ENCODE measurements around the gene RAPGEF4.

Gene RAPGEF4

DNA sequence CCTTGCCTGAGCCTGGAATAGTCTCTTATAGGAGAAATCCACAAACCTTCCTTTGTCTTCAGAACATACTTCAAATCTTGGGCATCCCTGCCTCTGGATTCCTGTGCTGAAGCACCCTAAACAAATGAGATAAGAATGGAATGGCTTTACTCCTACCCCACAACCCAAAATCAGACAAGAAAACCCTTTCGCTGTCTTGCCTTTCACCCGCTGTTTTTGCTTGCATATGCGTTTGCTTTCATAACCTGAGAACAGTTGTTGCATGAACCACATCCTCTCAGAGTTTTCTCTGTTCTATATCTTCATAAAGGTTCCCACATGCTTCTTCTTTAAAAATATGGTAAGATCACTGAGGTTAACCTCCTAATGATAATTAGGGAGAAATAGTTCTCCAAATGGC lies 207.9 kb downstream of the RAPGEF4 start:
- no peak for DNase-seq (ENCODE audit: low spot score)

DNA sequence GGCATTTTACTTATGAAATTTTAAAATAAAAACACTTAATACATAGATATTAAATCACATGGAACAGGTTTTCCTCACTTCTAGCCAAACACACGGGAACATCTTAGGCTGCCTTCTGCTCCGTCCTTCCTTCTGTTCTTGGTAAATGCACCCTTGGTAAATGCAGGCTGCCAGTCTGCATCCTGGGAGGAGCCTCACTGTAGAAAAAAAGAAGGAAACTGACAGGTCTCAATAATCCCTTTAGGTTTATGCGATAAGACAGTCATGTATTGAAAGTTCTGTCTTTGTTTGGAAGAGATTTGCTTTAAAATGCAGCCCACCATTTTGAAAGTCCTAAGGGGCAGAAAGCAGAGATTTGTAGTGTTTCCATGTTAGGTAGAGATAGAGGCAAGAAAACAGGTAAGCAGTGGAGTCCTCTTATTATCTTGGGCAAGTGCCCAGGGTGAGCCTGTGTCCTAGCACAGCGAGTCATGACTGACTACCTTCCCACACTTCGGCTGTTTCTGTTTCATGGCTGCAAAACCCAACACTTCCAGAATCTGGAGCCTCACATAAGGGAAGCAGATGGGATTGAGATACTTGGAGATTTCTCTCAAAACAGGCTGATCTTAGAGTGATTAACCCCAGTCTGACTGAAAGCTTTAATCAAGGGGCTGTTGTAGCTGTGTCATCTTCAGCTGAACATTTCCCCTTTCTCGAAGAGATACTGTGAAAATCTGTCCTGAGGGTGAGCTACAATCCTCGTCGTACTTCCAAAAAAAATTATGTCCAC lies 208.6 kb downstream of the RAPGEF4 start:
- no peak for DNase-seq (ENCODE audit: low spot score)

DNA sequence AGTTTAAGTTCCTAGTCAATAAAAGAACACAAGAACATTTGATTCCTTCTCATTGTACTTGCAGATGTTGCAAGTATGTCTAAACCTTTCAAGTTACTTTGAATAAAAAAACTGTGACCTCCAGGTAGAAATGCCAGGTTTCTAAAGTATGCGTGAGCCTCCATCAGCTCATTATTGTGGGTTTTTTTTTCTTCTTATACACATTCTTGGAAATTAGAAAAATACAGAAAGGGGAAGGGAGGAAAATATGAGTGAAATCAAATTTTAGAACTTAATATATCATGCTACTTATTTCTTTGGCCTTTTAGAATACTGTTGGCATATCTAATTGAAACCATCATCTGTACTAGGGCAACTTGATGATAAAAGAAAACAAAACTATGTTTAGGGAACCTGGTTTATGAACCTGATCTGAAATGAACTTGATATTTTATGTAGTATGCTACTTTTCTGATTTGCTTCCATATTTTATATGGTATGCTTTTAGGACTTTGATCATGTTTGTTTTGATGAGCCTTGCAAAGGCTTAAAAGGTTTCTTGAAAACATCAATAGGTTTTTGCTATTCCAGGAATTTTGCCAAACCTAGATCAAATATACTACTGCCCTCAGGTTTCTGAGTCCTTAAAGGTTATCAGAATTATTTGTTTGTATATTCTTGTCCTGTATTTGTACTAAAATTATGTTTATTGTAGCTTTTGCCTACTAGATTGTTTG lies 209.3 kb downstream of the RAPGEF4 start:
- DNase-seq (ENCODE audit: low spot score), result no peak

DNA sequence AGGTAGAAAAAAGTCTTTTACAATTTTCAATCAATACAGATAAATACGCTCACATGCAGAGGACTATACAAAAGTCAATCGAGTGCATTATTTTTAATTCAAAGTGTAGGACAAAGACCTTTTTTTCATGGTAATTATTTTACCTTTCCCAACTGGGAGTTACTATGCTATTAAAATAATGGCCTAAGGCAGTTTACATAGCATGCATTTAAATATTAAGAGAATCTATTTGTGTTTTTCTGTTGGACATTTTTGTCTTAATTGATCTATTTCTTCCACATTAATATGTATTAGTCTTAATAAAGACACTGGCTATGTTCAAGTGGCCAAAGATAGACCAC lies 209.8 kb downstream of the RAPGEF4 start:
- no peak for DNase-seq (ENCODE audit: low spot score)

DNA sequence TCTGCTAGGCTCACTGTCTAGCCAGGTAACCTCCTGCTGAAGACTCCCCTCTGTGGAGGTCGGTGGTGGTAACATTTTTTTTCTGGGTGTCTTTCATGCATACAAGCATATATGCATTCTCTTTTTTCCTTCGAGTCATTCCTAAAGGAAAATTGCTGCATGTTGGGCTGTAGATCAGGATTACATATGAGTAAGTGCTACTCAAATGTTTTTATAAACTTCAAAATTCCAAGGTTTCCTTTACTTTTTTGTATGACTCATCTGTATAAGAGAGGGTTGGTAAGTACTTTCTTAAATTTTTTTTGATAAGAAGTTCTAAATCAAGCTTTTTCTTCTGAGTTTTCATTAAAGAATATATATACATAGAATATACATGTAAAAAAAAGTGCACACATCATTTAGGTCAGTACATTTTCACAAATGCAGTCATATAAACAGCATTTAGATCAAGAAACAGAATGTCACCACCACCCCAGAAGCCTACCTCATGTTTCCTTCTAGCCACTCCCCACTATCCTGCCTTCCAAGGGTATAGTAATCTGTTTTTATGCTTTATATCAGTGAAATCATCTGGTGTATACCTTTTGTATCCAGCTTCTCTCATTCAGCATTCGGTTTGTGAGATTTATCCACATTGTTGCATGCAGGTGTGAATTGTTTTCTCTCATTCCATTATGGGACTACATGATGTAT lies 212.0 kb downstream of the RAPGEF4 start:
- no peak for DNase-seq (ENCODE audit: low spot score)

DNA sequence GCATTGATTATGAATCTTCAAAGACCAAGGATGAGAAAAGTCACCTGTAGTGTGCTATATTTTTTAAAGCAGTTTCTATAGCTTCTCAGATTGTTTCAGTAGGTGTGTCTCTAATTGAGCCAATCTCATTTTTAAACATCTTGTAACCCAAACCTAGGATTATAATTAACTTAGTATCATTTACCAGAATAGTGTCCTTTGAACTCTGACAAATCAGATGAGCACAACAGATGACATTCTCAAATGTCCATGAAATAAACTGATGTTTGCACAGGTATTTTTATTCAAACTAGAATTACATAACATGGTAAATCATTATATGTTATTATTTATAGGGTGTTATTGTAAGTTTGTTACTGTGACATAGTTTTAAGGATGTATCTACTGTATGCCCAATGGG lies 213.9 kb downstream of the RAPGEF4 start:
- DNase-seq (ENCODE audit: low spot score), result no peak

DNA sequence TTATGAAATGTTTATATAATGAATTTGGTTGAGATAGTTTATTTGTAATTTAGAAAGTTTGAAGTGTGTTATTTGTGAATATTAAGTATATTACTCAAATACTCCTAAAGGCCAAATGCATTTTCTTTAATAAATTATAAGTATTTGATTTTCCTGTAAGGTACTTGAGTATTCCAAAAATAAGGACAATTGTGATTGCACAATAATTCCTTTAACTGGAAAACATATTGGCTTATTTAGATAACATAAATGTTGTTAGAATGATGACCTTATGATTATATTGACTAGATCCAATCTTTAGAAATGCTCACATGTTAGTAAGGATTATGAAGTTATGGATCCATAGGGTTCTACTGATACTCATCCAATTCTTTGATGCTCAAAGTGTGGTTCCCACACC lies 214.9 kb downstream of the RAPGEF4 start:
- DNase-seq (ENCODE audit: low spot score), result no peak

DNA sequence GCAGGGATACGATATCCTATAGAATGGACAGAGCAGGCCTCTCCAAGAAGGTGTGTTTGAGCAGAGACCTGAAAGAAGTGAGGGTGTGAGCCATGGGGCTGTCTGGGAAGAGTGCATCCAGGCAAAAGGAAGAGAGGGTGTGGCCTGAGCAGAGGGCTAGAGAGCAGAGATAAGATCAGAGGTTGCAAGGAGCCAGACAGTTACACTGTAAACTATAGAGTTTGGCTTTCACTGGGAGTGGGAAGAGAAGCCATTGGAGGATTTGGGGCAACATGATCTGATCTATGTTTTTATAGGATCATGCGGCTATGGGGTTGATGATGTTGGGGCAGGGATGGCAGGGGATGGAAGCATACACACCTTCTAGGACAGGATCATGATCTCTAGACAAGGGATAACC lies 215.9 kb downstream of the RAPGEF4 start:
- DNase-seq (ENCODE audit: low spot score), result no peak

DNA sequence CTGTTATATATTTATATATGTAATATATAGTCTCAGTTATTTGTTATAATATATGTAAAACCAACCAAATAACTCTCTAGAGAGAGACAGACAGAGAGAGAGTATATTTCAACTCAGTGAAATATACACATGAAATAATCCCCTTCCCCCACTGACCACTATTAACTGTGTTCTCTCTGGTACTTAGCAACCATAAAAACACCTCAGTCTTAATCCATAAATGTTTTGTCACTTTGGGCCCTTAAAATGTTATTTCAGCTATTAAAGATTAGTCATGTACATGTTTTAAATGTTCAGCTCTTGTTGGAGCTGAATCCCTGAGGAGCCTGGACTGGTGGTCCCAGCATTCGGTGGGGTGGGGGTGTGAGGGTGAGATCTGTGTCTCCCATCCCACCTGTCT lies 217.8 kb downstream of the RAPGEF4 start:
- no peak for DNase-seq (ENCODE audit: low spot score)

DNA sequence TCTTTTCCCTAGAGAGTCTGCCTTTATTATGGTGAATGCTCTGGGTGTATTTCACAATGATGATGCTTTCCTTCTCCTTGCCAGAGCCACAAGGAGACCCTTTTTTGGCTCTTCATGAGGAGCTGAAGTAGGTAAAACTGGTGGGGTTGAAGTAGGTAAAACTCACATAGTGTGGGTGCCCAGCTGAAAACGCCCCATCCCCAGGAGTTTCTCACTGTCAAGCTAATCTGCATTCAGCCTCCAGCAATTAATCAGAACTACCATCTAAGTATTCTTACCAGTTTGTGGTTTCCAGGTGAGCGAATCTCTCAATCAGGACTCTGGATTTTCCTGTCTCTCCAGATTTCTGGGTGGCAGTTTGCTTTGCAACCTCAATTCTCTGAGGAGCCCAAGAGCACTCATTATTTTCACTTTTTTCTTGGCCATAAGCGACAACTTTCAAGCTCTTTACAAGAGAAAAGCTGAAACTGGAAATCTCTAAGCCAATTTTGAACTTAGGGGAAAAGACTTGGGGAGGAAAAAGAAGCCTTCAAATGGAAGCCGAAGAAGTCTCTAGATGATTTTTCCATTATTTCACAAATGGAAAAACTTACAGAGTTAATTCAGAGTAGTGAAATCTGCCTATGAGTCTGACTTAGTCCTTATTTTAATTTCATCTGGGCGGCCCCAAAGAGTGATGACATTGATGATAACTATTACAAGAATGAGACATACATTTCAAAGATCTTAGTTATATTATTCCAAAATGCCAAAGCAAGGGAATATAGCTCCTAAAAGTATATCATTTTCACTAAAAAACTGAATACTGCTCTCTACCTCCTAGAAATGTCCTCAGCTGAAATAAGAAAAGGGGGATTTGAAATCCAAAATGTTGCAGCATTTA lies 218.6 kb downstream of the RAPGEF4 start:
- no peak for DNase-seq (ENCODE audit: low spot score)

DNA sequence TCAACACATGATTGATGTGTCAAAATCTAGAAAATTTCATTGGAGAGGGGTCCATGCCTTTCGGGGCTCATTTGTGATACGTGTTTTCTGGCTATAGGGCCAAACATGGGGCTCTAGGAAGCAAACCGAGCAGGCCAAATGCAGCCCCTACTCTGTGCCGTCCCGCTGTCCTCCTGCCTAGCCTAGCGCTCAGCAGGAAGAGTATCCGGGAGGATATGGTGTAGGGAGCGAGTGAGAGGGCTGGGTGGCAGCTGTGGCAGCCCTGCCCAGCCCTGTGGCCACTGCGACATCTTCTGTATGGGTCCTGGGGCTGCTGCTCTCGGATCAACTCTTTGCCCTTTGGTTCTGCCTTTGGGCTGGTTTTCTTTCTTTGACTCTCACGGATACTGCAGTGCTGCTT lies 219.9 kb downstream of the RAPGEF4 start:
- no peak for DNase-seq (ENCODE audit: low spot score)

DNA sequence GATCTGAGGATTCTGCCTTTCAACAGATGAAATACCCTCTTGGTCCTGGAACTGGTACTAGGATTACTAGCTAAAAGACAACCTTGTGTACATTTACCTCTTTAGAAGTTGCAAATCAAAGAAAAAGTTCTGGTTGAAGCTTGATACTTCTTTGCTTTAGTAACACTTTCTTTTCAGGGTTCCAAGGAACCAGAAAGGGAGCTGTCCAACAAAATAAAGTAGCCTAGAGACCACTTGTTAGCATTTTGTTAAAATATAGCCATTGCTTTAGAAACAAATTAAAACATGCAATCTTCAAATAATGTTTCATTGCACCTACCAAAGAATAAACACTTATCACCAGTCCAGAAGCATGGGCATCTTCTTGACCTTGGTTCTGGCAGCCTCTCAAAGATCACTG lies 222.1 kb downstream of the RAPGEF4 start:
- no peak for DNase-seq (ENCODE audit: low spot score)

DNA sequence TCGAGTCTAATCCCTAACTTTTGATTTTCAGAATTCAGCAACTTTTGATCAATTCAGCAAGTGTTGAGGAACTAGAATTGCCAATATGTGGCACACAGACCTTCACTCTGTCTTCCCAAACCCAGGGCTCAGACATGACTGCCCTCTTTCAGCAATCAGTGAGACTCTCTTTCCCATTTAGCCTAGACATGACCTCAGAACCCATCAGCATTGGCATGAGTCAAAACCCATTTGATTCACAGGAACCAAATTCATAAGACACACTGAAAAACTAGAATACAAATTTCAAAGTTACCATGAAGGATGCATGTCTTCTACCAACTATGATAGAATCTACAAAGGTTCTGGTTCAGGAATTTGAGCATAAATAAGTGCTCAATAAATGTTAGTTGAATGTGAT lies 226.4 kb downstream of the RAPGEF4 start:
- no peak for DNase-seq (ENCODE audit: low spot score)

DNA sequence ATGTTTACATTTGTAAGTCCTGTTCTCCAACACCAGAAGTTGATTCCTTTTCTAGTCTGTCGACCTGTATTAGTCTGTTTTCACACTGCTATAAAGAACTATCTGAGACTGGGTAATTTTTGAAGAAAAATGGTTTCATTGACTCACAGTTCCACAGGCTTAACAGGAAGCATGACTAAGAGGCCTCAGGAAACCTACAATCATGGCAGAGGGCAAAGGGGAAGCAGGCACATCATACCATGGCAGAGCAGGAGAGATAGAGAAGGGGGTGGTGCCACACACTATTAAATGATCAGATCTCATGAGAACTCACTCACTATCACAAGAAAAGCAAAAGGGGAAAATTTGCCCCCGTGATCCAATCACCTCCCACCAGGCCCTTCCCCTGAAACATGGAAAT lies 227.2 kb downstream of the RAPGEF4 start:
- no peak for DNase-seq (ENCODE audit: low spot score)

DNA sequence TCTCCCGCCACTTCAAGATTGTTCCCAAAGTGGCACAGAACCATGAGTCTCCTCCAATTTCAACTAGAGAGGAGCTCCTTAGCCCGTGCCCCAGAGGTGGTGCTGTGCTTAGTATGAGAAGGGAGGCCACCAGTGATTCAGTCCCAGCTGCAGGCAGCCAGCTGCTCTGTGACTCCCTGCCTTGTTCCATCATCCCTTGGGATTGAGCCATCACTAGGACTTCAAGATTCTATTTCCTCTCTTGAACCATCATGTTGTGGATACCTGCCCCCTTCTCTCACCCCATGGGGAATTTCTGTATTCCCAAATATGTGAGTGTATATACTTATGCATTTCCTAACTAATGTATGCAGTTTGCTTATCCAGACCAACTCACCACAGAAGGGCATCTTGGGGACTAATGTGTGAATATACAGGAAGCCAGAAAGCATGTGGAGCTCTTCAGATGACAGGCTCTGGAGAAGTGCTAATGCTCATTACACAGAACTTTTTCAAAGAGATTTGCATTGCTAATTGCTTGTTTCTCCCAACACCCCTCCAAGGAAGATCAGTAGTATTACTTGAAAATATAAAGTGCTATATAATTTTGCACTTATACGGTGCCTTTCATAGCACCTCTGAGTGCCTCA lies 229.0 kb downstream of the RAPGEF4 start:
- DNase-seq (ENCODE audit: low spot score), result peak; percentile 15

DNA sequence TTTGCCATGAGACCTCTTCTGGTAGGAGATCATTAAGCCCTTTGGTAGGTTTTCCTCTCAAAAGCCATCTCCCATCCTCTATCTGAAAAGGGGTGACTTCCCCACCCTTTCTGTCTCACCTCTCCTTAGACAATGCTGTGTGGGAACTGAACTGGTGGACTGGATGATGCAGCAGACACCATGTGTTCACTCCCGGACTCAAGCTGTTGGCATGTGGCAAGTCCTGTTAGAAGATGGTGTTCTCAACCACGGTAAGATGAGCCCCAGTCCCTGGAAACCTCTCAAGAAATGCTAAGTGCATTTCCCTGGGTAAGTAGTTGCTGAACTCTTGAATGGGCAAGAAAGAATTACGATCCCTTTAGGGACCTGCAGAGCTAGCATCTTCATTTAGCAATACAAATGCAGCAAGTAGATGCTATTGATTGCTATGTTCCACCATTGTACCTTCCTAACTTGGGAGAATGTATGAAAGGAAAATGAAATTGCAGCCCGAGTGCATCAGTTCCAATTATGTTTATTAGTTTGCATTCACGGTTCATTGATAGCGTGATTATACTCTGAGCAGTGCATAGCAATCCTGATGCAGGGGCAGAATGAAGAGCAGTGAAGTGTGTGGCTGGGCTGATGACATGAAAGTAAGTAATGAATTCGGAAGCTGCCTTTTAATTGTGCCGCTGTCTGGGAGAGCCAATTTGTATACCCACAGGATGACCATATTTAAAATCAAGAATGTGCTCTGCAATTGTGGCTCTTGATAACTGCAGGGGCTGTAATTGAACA lies 230.0 kb downstream of the RAPGEF4 start:
- DNase-seq (ENCODE audit: low spot score), result no peak

DNA sequence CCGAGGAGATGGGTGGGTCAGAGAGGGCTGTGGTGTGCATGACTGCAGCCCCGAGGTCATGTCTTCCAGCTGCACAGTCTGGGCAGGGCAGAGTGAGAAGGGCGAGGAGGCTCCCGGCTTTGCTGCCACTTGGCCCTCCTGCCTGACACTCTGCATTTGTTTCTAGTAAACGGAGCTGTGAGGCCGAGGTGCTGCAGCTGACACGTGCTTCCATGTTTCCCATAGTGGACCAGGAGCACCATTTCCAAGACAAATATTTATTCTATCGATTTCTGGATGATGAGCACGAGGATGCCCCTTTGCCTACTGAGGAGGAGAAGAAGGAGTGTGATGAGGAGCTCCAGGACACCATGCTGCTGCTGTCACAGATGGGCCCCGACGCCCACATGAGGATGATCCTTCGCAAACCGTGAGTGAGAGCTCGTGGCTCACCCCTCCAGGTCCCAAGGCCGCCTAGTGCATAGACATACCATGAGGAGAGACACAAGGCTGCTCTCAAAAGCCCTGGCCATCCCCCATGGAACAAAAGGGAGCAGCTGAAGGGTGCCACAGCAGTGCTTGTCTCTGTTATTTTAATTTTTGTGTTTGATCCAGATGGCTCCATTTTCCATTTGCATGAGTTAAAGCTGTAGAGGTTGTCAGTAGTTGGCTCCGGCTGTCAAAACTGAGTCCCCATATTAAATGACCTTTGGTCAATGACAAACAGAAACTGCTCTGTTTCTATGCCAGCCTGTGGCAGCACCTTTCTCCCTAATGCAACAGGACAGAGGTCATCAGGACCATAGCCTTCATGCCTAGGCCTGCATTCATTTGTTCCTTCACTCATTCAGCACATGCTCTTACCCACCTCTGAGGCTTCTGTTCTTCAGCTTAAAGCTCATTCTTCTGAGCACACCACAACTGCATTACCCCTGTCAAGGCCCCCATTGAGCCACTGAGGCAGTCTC lies 231.7 kb downstream of the RAPGEF4 start:
- DNase-seq (ENCODE audit: low spot score), result no peak

DNA sequence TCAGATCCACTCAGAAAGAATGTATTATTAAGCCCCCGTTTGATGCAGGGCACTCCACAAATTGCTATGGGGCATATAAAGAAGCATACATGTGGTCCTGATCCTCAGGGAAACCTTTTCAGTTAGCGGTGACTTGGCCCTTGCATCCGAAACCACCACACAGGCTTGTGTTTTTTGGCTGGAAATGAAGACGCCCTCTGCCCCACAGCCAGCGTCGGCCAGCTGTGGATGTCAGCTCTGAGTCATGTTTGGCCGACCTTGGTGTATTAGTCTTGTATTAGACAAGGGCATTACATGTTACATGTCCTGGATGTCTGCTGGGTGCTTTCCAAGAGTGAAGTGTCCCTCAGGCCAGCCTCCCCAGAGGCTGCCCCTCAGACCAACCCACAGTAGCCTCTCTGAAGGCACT lies 232.4 kb downstream of the RAPGEF4 start:
- peak; percentile 74 for DNase-seq (ENCODE audit: low spot score)

DNA sequence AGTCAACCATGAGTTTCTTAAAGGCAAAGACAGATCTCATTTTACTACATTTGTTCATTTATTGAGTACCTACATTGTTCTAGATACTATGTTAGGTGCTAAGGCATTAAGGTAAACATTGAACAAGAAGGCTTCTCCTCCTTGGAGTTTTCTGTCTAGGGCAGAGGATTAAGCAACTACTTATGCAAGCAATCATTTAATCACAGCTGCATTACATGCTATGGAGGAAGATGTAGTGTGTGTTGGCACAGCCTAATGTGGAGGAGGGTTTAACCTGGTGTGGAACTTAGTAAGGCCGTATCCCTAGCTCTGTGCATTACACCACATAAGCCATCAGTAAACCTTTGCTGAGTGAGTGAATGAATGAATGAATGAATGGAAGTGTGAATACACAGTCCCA lies 233.5 kb downstream of the RAPGEF4 start:
- DNase-seq (ENCODE audit: low spot score), result no peak

DNA sequence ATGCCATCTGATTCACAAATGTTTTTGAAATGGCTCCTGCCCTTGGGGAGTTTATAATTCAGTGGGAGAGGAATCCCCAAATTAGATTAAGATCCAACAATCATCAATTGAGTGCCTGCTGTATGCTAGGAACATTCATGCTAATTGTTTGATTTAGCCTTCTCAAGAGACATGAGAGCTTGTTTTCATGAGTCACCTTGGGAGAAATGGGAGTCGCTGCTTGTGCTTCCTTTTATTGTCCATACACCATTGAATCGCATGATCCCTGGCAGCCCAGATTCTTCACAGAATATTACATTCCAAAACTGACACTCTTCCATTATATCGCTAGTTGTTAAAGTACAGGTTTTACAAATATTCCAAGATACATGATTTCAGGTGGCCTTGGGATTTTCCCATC lies 234.0 kb downstream of the RAPGEF4 start:
- no peak for DNase-seq (ENCODE audit: low spot score)

Data from hepatic stellate cell (primary cell).